ENCODE data around the gene PPP1R9A.

Gene PPP1R9A

GRCh38 chr7:94969434-94970084, 62.2 kb downstream of the PPP1R9A start:
- no peak overlapping the region for H3K9ac ChIP-seq (ENCODE audit: low read length)
- H3K9me2 ChIP-seq (replicated peaks; ENCODE audit: insufficient read depth, low read length), result no peaks in the 10 kb centered on the region
- H3K36me3 ChIP-seq (ENCODE audit: low read length), result no peaks in the 10 kb centered on the region
- no peaks in the 10 kb centered on the region for H3K27me3 ChIP-seq (ENCODE audit: low read length)
- H3K4me3 ChIP-seq (ENCODE audit: insufficient read depth, low read length, poor library complexity, severe bottlenecking), result no peak overlapping the region
- H4K20me1 ChIP-seq (ENCODE audit: low read depth, low read length), result no peaks in the 10 kb centered on the region
- no peak overlapping the region for H2AFZ ChIP-seq (ENCODE audit: low read depth, low read length, severe bottlenecking)
- no peak overlapping the region for H3K27ac ChIP-seq (ENCODE audit: low read depth, low read length)
- no peaks in the 10 kb centered on the region for H3K9me3 ChIP-seq (ENCODE audit: insufficient read depth, low read length)
- TF ChIP-seq EZH2phosphoT487 (conservative IDR thresholded peaks at IDR 0.05; ENCODE audit: low read length) (no peak), CTCF (IDR thresholded peaks at IDR 0.05; ENCODE audit: insufficient read depth, low read length, poor library complexity, severe bottlenecking) (no peak)
- no peaks in the 10 kb centered on the region for H3K79me2 ChIP-seq (ENCODE audit: insufficient read depth, low read length)
- H3F3A ChIP-seq (ENCODE audit: insufficient read depth), result no peaks in the 10 kb centered on the region
- no peak overlapping the region for H3K4me2 ChIP-seq (ENCODE audit: low read depth, low read length, poor library complexity, severe bottlenecking)

- H3K27me3 ChIP-seq (ENCODE audit: low read length), result no peaks in the 10 kb centered on the region
- H3K36me3 ChIP-seq (ENCODE audit: low read length), result no peaks in the 10 kb centered on the region
- H3K4me3 ChIP-seq (ENCODE audit: insufficient read depth, low read length, poor library complexity, severe bottlenecking), result no peak overlapping the region
- H3K27ac ChIP-seq (ENCODE audit: low read depth, low read length), result no peak overlapping the region
- TF ChIP-seq CTCF (IDR thresholded peaks at IDR 0.05; ENCODE audit: insufficient read depth, low read length, poor library complexity, severe bottlenecking) (no peak), EZH2phosphoT487 (conservative IDR thresholded peaks at IDR 0.05; ENCODE audit: low read length) (no peak)
- H3K9me2 ChIP-seq (replicated peaks; ENCODE audit: insufficient read depth, low read length), result no peaks in the 10 kb centered on the region
- no peaks in the 10 kb centered on the region for H3K79me2 ChIP-seq (ENCODE audit: insufficient read depth, low read length)
- no peak overlapping the region for H3K9ac ChIP-seq (ENCODE audit: low read length)
- no peaks in the 10 kb centered on the region for H3K9me3 ChIP-seq (ENCODE audit: insufficient read depth, low read length)
- no peak overlapping the region for H2AFZ ChIP-seq (ENCODE audit: low read depth, low read length, severe bottlenecking)
- H3K4me2 ChIP-seq (ENCODE audit: low read depth, low read length, poor library complexity, severe bottlenecking), result no peak overlapping the region
- no peaks in the 10 kb centered on the region for H3F3A ChIP-seq (ENCODE audit: insufficient read depth)
- H4K20me1 ChIP-seq (ENCODE audit: low read depth, low read length), result no peaks in the 10 kb centered on the region
These were observed 62.7 kb downstream of the PPP1R9A start for GRCh38 chr7:94970085-94970576.

- Histone ChIP-seq H3K36me3 (ENCODE audit: low read length) (no peaks in the 10 kb centered on the region), H3K27me3 (ENCODE audit: low read length) (no peaks in the 10 kb centered on the region), H2AFZ (ENCODE audit: low read depth, low read length, severe bottlenecking) (no peak overlapping the region), H4K20me1 (ENCODE audit: low read depth, low read length) (no peaks in the 10 kb centered on the region), H3K4me3 (ENCODE audit: insufficient read depth, low read length, poor library complexity, severe bottlenecking) (no peak overlapping the region), H3K9ac (ENCODE audit: low read length) (no peak overlapping the region), H3K79me2 (ENCODE audit: insufficient read depth, low read length) (no peaks in the 10 kb centered on the region), H3K9me3 (ENCODE audit: insufficient read depth, low read length) (no peaks in the 10 kb centered on the region), H3F3A (ENCODE audit: insufficient read depth) (no peaks in the 10 kb centered on the region), H3K4me2 (ENCODE audit: low read depth, low read length, poor library complexity, severe bottlenecking) (no peak overlapping the region), H3K9me2 (replicated peaks; ENCODE audit: insufficient read depth, low read length) (no peaks in the 10 kb centered on the region), H3K27ac (ENCODE audit: low read depth, low read length) (no peak overlapping the region)
- TF ChIP-seq CTCF (IDR thresholded peaks at IDR 0.05; ENCODE audit: insufficient read depth, low read length, poor library complexity, severe bottlenecking) (no peak), EZH2phosphoT487 (conservative IDR thresholded peaks at IDR 0.05; ENCODE audit: low read length) (no peak)
These were observed 63.9 kb downstream of the PPP1R9A start for GRCh38 chr7:94971051-94971867.

All from SU-DHL-6 (cell line).